ENCODE measurements around the gene DMRT2.
A peak's percentile ranks its signal among the peaks of the same experiment; 100 is the strongest.

Gene DMRT2

DNA sequence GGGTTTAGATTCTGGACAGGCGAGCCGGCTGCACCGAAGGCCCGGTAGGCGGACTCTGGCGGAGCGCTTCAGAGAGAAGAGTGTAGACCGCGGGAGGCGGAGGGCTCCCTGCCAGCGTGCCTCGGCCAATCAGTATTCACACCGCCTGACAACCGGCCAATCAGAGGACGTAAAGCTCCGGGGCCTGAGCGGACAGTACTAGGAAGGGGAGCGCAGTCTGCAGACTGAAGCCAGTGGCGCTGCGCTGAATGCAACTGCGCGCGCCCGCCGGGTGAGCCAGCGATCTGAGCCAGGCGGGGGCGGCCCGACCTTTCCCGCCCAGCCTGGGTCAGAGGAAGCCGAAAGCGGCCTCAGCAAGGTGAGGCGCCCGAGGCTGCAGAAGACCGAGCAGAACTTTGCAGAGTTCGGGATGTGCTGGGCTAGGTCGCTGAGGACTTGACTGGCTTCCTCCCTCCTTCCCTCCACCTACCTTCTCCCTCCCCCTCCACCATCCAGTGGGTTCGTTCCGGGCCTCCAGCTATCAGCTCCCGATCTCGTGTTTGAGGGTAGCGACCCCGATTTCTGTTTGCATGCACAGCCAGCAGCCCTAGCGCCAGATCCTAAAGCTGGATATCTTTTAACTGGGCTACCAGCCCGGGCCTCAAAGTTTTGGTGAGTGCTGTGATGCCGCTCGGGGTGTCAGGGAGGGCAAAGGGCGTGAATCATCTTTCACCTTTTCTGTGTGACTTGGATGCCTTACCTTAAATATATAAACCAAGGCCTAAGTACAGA is at the start of gene DMRT2:
Gene DMRT2, plus strand, starts transcription at position 233 of the 771 bp plus-strand sequence. CDS start 1,257 bp downstream, outside the sequence.
- peak; percentile 63 for DNase-seq

DNA sequence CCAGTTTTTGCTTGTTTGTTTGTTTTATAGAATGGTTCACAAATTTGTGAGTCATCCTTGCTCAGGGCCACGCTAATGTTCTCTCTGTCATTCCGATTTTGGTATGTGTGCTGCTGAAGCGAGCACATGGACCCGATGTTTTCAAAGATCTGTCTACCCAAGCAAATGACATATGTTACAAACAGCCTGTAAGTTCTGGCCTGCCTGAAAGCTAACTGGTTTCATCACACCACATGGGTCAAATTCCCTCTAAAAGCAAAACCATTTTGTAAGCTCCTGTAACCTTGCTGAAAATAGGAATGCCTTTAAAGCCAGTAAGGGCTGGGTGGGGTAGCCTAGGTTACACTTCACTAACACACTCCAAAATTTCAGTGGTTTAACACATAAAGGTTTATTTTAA is 48.3 kb upstream of the DMRT2 start:
- DNase-seq: no peak

DNA sequence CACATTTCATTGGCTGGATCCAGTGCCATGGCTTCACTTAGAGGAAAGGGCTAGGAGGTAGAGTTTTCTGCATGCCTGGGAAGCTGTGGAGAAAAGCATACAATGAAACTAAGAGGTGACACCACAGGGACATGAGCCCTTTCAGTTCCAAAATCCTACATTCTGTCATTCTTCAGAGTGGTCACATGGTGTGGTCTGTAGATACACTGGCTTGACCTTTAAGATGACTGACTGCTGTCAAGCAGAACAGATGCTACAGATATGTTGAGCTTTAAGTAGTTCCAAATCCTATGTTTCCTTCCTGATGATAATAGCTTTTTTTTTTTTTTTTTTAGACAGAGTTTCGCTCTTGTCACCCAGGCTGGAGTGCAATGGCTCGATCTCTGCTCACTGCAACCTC is 47.5 kb upstream of the DMRT2 start:
- no peak for DNase-seq

DNA sequence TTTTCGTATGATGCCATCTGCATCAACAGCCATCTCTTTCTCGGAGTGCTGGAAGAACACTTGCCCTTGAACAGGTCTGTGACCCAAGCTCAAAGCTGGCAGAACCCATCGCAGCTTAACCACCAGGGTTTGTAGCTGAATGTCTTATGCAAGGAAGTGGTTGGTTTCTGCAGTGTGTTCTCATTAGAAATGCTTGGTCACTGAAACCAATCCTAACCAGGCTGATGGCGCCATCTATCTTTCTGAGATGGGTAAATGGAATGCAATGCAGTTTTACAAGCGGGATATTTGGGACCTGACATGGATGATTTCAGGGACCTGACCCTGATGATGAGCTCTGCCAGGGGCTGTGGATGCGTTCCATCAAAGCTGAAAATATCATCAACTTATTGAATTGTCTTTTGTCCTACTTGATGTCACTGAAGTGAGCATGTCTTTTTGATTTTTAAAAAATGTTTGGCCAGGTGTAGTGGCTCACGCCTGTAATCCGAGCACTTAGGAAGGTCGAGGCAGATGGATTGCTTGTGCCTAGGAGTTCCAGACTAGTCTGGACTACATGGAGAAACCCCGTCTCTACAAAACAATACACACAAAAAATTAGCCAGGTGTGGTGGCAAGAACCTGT is 45.0 kb upstream of the DMRT2 start:
- DNase-seq: no peak

DNA sequence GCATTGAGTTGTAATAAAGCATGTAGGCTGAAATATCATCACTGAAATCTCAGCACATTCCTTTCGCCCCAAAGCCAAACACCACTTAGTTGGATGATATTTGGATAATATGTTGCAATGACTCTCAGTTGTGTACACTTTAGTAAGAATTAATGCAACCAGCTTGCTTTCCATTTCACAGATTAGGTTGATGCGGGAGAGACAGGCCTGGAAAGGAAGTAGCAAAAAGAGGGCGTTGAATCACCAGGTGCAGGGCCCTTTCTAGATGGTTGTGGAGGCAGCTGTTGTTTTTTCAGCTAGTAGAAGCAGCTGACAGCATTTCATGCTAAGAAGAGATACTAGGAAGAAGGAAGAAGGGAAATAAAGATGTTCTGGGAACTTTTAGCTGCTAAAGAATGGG is 42.8 kb upstream of the DMRT2 start:
- DNase-seq: no peak

DNA sequence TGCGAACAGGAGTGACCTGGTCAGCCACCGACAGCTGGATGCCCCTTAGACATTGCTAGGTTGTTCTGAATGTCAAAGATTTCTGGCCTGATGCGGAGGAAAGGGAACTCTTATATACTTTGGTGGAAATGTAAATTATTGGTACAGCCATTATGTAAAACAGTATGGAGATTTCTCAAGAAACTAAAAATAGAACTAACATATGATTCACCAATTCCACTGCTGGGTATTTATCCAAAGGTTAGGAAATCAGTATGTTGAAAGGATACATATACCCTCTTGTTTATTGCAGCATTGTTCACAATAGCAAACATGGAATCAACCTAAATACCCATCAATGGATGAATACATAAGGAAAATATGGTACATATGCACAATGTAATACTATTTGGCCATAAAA is 41.9 kb upstream of the DMRT2 start:
- DNase-seq: no peak

DNA sequence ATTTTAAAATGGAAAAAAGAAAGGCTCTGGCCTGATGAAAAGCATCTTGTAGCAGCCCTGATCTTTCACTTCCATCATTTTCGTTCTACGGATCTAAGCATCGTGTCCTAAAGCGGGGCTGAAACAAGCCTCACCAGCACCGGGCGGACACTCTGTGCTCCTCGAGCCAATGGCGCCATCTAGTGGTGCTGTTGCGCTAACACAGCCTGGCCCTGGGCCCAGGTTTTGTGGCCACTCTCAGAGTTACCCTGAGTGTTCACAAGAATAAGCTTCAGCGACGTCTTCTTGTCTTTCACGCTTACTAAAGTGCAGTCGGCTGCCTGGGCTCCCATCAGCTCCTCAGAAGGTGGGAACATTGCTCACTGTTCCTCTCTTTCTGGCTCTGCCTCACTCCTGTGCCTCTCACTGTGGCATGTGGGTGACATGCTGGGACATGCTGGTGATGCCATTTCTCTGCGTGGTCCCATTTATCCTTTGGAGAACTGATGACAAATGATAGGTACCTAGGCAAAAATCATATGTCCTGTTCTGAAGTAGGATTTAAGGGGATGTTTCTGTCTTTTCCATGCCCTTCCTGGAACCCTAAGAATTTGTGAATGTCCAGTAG is 41.0 kb upstream of the DMRT2 start:
- peak; percentile 7 for DNase-seq

DNA sequence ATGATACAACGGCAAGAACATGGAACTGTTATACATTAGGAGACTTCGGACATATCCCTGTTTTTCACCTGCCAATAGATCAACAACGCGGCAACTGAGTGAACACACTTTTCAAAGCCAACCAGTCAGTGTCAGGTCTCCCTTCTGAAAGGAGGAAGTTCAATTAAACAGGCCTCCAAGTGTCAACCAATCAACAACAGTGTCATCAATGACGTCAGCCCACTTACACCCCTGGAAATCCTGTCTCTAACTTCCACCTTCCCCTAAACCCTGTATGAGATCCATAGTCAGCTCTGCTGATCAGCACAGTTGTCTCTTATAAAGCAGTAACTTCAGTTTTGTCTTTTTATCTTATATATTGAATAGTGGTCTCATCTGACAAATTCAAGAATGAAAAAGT is 37.1 kb upstream of the DMRT2 start:
- no peak for DNase-seq

DNA sequence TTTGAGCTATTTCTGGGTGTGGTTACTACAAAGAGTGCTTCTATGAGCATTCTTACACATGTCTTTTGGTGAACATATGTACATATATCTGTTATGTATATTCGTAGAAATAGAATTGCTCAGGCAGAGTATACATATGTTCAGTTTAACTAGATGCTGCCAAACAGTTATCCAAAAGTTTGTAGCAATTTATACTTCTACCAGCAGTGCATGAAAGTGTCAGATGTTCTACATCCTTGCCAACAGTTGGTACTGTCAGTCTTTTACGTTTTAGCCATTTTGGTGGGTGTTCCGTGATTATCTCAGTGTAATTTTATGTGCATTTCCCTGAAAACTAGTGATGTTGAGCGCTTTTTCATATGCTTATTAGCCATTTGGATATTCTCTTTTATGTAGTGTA is 35.9 kb upstream of the DMRT2 start:
- no peak for DNase-seq

DNA sequence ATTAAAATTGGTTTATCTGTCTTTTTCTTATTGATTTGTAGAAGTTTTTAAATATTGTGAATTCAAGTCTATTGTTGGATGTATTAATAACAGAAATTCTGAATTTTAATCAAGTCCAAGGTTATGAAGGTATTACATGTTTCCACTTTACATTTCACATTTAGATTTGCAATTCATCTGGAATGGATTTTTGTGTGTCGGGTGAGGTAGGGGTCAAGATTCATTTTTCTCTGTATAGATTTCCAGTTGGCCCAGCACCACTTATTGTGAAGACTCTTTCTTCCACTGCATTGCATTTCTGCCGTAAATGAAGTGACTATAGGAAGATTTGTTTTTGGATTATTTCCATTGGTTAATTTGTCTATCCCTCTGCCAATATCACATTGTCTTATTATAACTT is 35.5 kb upstream of the DMRT2 start:
- DNase-seq: no peak

DNA sequence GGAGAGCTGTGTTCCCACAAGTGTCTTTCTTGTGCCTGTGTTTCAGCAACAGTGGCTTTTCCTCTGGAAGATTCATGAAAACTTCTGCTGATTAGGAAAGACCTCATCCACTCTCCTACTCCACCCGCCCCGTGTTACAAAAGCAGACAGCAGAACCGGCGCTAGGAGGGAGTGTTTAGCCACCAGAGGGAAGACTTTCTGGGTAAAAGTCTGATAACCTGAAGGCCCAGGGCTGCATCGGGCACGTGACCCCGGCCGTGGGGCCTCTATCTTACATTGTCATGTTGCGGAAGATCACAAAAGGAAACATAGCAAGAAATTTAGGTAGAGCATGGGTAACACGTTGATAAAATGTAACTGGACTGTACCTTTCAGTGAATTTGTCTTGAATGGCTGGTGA is 32.0 kb upstream of the DMRT2 start:
- no peak for DNase-seq

DNA sequence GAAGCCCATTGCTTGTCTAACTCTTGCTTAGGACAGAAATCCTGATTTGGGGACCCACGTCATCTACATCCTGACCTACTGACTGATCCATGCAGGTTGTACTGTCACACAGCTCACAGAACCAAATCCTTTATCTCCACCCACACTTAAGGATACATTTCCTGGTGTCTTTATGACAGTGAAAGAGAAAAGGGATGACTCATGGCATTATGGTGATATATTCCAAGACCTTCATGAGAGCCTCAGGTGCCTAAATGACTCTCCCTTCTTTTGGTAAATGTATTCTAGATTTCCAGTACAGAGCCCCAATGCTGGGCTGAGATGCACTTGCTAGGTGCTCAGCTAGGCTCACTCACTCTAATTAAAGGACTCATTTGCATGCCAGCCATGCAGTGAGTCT is 26.0 kb upstream of the DMRT2 start:
- no peak for DNase-seq

DNA sequence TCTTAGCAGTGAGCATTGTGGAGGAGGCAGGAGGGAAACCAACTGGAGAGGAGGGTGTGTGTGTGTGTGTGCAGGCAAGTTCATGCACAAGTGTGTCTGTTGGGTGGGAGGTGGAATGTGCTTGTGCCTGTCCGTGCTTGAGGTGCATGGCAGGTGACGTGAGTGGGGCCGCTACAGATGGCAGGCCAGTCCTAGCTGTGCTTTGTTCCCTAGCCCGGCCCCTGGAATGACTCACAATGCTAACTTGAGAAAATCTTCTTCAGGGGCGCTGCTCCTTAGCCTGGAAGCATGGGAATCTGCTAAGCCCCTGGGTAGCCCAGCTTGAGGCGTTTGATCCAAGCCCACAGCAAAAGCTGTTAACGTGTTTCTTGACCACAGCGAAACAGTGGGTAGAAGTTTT is 25.0 kb upstream of the DMRT2 start:
- DNase-seq: no peak

DNA sequence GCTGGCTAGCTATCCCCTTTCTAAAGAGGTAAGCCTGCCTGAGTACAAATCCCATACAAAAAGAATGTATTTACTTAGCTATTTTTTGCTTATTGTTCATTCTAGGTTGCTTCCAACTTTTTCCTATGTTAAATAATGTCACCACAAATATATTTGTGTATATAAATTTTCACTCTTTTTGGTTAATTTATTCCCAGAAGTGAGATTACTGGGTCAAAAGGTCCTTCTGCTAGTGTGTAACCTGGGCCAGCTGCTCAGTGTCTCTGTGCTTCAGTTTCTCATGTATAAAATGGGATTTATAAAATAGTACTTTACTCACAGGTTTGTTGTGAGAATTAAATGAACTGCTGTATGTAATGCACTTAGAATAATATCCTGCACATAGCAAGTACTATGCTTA is 23.9 kb upstream of the DMRT2 start:
- DNase-seq: no peak

DNA sequence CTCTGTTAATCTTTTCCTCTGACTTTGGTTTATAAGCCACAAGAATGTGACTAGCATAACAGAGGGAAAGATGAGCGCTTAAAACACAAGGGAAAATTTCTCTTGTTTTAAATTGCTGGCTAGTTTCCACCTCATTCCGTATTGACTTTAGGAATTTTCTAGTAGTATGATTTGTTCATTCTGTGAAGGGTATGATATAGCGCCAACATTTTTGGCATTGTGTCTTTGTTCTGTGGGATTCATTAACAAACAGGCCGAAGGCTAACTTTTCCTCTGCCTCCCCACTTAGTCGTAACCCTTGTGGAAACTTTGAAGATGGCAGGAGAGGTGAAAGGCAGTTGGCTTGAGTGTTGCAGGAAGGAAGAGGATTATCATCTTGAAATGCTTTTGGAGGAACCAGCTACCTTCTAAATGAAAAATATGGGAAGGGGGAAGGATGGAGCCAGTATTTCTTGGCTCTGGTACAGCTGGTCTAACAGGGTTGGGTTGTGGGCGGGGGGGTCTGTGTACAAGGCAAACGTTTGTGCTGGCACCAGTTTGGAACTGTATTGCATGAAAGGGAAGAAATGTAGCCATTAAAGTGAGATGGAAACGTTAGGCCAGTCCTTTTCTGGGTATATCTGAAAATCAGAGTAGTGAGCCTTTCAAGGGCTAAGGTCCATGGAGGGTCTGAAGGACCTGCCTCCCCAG is 21.5 kb upstream of the DMRT2 start:
- no peak for DNase-seq

DNA sequence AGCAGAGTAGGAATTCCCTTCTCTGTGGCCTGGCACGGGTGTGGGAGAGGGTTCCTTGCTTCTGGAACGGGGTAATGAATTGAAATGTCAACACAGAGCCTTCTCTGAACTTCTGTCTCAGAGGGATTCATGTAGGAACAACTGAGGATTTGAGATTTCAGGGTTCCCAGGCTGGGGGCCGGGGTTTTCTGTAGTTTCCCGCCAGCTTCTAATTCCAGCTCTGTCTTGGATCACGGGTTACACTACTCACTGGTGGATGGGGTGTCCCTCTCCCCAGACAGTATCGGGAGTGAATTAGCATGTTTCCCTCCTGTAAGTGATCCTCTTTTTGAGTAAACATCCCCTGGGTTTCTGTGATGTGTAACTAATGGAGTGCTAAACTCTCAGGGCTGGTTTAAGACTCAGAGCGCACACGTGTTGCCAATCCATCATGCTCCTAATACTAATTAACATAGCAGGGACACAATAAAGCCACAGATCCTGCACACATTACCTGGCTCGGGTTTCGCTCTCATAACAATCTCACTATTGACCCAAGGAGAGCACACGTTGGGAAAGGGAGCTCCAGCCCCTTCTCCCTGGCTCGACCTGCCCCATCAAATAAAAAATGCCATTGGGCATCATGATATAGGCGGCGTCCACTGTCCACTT is 18.1 kb upstream of the DMRT2 start:
- DNase-seq: no peak

DNA sequence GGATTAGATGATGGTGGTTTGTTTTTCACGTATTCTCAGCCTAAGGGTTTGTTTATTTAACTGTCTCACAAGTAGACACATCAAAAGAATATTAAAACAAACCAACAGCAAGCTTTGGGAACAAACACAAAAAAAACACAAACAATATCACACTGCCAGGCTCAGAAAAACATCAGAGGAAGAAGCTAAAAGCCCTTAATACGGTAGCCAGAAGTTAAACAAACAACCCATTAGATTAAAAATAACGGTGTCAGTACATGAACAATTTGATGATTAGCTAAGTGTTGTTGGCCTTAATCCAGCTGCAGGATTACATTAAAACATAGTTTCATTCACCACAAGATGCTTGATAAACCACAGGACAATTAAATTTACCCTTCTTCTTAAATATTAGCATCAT is 15.9 kb upstream of the DMRT2 start:
- DNase-seq: no peak

DNA sequence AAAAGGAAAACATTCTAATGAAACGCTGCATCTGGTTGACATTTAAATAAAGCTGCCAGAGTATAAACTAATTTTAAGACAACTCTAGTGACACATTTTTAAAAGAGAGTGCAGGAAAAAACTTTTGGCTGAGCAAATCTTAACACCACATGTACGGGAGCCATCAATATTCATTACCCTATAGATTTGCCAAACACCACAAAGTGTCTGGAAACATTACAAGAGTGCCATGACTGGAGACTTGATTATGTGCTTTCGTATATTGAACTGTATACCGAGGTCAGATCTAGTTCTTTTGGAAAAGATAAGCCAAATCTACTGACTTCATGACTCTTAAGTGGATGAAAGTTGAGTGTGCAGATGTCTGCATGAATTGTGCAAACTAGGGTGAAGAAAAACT is 10.6 kb upstream of the DMRT2 start:
- no peak for DNase-seq

DNA sequence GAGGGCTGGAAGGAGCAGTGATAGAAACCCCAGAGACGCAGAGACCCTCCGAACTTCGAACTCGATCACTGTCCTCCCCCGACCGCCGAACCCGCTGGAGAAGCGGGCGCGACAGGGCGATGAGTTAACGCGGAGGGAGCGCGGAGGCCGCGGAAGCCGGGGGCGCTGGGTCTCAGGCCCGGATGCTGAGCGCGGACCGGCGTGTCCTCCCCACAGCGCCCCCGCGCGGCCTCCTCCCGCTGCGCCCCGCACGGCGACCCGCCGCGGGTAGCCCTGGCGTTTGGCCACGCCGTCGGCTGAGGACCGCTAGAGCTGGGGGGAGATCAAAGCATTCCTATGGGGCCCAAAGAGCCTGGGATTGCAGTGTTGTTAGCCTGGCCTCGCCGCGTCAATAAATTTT is 7.7 kb upstream of the DMRT2 start:
- no peak for DNase-seq

DNA sequence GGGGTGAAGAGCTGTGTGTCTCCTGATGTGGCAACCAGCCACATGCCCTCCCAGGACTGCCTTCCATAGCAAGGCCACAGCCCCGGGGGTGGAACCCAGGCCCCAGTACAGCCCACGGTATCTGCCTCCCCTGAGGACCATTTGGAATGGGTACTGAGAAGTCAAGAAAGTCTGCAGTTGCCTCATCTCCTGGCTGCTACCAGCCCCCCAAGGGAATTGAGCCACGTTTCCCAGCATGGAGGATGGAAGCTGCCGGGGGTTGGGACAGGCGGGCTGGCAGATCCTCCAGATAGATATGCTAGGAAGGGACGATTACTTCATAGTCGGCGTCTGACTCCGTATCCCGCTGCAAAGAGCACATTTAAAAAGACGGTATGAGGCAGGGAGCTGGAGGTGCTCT is 5.5 kb upstream of the DMRT2 start:
- no peak for DNase-seq

DNA sequence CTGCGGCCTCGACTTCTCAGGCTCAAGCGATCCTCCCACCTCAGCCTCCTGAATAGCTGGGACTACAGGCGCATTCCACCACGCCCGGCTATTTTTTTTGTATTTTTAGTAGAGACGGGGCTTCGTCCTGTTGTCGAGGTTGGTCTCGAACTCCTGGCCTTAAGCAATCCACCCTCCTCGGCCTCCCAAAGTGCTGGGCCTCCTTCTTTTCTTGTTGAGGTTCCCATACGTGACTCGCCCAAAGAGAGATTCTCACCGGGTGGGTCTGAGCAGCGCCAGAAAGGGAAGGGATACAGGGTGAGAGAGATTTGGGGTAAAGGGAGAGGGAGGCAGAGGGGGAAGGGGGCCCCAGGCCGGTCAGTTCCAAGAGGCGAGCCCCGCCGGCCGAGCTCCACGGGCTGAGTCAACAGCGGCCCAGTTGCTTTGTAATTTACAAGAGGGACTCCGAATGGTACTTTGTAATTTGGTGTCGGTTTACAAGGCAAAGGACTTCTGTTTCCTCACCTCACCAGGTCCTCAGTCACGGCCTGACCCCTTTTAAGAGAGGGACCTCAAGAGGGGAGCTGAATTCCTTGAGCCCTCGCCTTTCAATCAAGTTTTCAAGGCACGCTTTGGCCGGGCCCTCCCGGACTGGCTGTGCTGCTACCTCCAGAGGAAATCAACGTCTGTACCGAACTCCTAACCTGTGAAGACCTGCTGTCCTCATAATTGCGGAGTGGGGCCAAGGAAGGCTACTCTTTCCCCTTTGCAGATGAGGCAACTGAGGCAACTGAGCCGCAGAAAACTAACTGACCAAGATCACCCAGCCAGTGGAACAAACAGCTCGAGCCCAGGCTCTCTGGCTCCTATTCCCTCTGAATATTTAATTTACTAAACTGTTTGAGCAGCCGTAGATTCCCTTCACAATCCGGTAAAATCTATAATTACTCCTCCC is 3.3 kb upstream of the DMRT2 start:
- no peak for DNase-seq

DNA sequence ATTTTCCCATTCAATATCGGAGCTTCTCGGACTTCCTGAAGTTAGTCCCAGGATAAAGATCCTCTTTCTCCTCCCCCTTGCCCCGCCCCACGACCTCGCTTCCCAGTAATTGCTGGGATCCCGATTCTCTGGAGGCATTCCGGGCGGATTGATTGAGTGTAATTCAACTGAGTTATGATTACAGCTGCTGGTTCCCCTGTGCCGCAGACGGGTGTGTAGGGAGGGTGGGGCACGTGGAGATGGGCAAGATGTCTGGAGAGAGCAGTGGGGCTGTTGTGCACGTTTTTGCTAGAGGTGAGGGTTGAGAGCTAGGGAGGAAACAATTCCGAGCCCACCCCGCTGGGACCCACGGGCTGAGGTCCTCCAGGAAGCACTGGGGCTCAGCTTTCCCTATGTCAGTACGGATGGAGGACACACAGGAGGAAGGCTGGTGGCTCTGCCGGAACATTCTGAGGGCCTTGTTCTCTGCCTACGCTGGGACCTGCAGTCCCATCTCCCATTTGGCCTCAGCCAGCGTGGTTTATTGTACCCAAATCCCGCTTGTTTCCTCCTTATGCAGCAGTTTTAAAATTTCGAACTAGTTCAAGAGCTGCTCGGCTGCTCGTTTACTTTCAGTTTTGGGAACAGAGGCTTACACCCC is 2.4 kb upstream of the DMRT2 start:
- no peak for DNase-seq

Data from GOT3 (cell line).